HG03108 (cell line): ENCODE results near the gene DCBLD2.

Experiments
- ATAC-seq: cut with Tn5 transposase; IDR thresholded peaks from one replicate; pipeline ENCODE4 v1.9.1; 2021; ENCODE audit warnings: moderate library complexity; ENCODE audit not compliant: unreplicated experiment

The DCBLD2 gene

GRCh38 chr3:98901392-98902350 is at the start of gene DCBLD2:
Gene DCBLD2 (minus strand): TSS chr3:98901695. CDS start chr3:98901326, 369 bp downstream.
- peak; percentile 99 for ATAC-seq

GRCh38 chr3:98945666-98946065 is 44.2 kb upstream of the DCBLD2 start:
- ATAC-seq = no peak

GRCh38 chr3:98945101-98945524 is 43.6 kb upstream of the DCBLD2 start:
- no peak for ATAC-seq

GRCh38 chr3:98930413-98930812 is 28.9 kb upstream of the DCBLD2 start:
- ATAC-seq = no peak

- ATAC-seq = no peak
Measured at GRCh38 chr3:98921957-98922356, 20.5 kb upstream of the DCBLD2 start.

GRCh38 chr3:98920166-98920565 is 18.7 kb upstream of the DCBLD2 start:
- no peak for ATAC-seq

GRCh38 chr3:98918586-98918985 is 17.1 kb upstream of the DCBLD2 start:
- no peak for ATAC-seq

GRCh38 chr3:98917608-98918007 is 16.1 kb upstream of the DCBLD2 start:
- ATAC-seq = no peak

- ATAC-seq = no peak
Measured at GRCh38 chr3:98914210-98915080, 12.9 kb upstream of the DCBLD2 start.

- no peak for ATAC-seq
Measured at GRCh38 chr3:98912448-98912847, 11.0 kb upstream of the DCBLD2 start.

GRCh38 chr3:98906230-98906629 is 4.7 kb upstream of the DCBLD2 start:
- no peak for ATAC-seq

GRCh38 chr3:98903705-98904481 is 2.4 kb upstream of the DCBLD2 start:
- no peak for ATAC-seq

- no peak for ATAC-seq
Measured at GRCh38 chr3:98903099-98903498, 1.6 kb upstream of the DCBLD2 start.

GRCh38 chr3:98902351-98902740 is 851 bp upstream of the DCBLD2 start:
- no peak for ATAC-seq

- ATAC-seq = peak; percentile 23
Measured at GRCh38 chr3:98901119-98901391, 440 bp downstream of the DCBLD2 start.

GRCh38 chr3:98900265-98901118 is 1.0 kb downstream of the DCBLD2 start:
- no peak for ATAC-seq

- ATAC-seq = no peak
Measured at GRCh38 chr3:98897701-98898100, 3.8 kb downstream of the DCBLD2 start.

- ATAC-seq = no peak
Measured at GRCh38 chr3:98894791-98895576, 6.5 kb downstream of the DCBLD2 start.

- no peak for ATAC-seq
Measured at GRCh38 chr3:98893740-98894139, 7.8 kb downstream of the DCBLD2 start.
